PFSK-1 (cell line): ENCODE data around the gene OR4D2.

Experiments used
- FOXP2 ChIP-seq: optimal IDR thresholded peaks from 2 replicates; pipeline ENCODE3; 2011; ENCODE audit warnings: borderline replicate concordance, control low read depth, inconsistent platforms; ENCODE audit not compliant: insufficient read depth; ENCODE audit errors: extremely low read length, extremely low read depth
- POLR2AphosphoS5 ChIP-seq: IDR thresholded peaks from 2 replicates; pipeline ENCODE4 v1.6.1; 2012; ENCODE audit warnings: low read depth, mild to moderate bottlenecking, control low read depth, low read length, moderate library complexity
- REST ChIP-seq, 2 experiments: IDR thresholded peaks; 2 replicates each; pipeline versions ENCODE4 v1.6.1 to v1.8.0; 2011 to 2012; ENCODE audit warnings: low read depth in 2 of 2, low read length in 2 of 2, control low read depth in 1 of 2, inconsistent platforms in 1 of 2, mild to moderate bottlenecking in 1 of 2, moderate library complexity in 1 of 2; ENCODE audit not compliant: insufficient read depth in 1 of 2
- SIN3A ChIP-seq: IDR thresholded peaks from 2 replicates; pipeline ENCODE4 v1.6.1; 2012; ENCODE audit warnings: mild to moderate bottlenecking, low read length, moderate library complexity, borderline replicate concordance; ENCODE audit not compliant: insufficient read depth
- TAF1 ChIP-seq: IDR thresholded peaks from 2 replicates; pipeline ENCODE4 v1.6.1; 2012; ENCODE audit warnings: low read length, control low read depth, borderline replicate concordance; ENCODE audit not compliant: insufficient read depth

The OR4D2 gene

GRCh38 chr17:58127846-58128245, 38.9 kb upstream of the OR4D2 start:
- TF ChIP-seq REST (IDR thresholded peaks at IDR 0.05; ENCODE audit: insufficient read depth in 1 of 2, low read depth in 2 of 2, low read length in 2 of 2) (no peak), SIN3A (no peak)

DNA sequence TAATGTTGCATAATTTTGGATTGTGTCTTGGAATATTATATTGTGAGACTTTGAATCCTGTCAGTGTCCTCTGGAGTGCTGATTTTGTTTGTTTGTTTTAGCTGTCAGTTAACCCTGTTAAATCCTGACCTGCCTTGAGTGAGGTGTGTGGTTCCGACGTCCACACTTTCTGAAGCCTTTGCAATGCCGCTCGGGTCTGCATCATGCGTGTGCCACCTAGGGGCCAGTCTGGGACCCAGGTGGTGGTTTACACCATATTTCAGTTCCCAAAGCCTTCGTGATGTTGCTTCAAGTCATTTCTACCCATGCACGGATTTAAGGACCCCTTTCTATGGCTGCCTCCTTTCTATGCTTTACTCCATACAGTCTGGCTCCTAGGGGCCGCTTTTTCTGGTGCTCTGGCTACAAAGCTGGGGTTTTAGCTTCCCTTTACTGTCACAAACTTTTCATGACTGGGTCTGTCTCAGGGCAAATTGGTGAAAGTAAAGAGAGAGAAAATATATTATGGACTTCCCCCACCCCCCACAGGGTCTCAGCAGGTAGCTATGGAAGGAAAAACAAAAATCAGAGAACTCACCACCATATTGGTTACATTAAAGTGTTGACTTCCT, 30.0 kb upstream of the OR4D2 start:
- TF ChIP-seq FOXP2 (no peak), SIN3A (no peak), REST (IDR thresholded peaks at IDR 0.05; ENCODE audit: insufficient read depth in 1 of 2, low read depth in 2 of 2, low read length in 2 of 2) (no peak), POLR2AphosphoS5 (no peak), TAF1 (no peak)

DNA sequence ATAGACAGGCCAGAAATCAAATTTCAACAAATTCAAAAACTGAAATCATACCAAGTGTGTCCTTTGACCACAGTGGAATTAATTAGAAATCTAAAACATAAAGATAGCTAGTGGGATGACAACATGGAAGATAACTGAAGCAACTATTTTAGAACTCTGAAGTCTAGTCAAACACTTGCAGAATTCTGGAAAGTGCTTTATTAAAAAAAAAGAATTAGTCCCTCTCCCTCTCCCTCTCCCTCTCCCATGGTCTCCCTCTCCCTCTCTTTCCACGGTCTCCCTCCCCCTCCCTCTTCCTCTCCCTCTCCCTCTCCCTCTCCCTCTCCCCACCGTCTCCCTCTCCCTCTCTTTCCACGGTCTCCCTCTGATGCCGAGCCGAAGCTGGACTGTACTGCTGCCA, 25.3 kb upstream of the OR4D2 start:
- TF ChIP-seq POLR2AphosphoS5 (no peak), REST (IDR thresholded peaks at IDR 0.05; ENCODE audit: insufficient read depth in 1 of 2, low read depth in 2 of 2, low read length in 2 of 2) (no peak), SIN3A (no peak), TAF1 (no peak), FOXP2 (no peak)

DNA sequence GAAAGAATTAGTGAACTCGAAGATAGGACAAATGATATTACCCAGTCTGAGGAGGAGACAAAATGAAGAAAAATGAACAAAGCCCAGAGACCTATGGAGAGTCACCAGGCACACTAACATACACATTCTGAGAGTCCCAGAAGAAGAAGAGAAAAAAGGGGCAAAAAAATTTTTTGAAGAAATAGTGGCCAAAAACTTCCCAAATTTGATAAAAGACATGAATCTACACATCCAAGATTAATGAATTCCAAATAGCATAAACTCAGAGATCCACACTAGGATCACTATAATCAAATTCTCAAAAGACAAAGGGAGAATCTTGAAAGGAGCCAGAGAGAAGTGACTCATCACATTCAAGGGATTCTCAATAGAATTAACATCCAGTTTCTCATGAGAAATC, 22.0 kb upstream of the OR4D2 start:
- TF ChIP-seq REST (IDR thresholded peaks at IDR 0.05; ENCODE audit: insufficient read depth in 1 of 2, low read depth in 2 of 2, low read length in 2 of 2) = no peak
- no peak for TF ChIP-seq SIN3A
- no peak for TF ChIP-seq TAF1
- TF ChIP-seq POLR2AphosphoS5 = no peak
- TF ChIP-seq FOXP2 = no peak

GRCh38 chr17:58147930-58148434, 18.8 kb upstream of the OR4D2 start, which contains the start of gene OR4D1:
Gene OR4D1, plus strand, starts transcription at chr17:58148384. Its CDS starts 6,770 bp downstream, at chr17:58155154.
- no peak for TF ChIP-seq SIN3A
- no peak for TF ChIP-seq TAF1
- no peak for TF ChIP-seq POLR2AphosphoS5
- TF ChIP-seq FOXP2 = no peak
- no peak for TF ChIP-seq REST (IDR thresholded peaks at IDR 0.05; ENCODE audit: insufficient read depth in 1 of 2, low read depth in 2 of 2, low read length in 2 of 2)
